Measurements from ENCODE around the gene SLC6A7.

Gene SLC6A7

GRCh38 chr5:150255659-150256409 lies 66.0 kb downstream of the SLC6A7 start:
- Histone ChIP-seq H3K27me3 (ENCODE audit: insufficient read depth, low read length, poor library complexity, severe bottlenecking) (no peaks in the 10 kb centered on the region), H3F3A (ENCODE audit: low read depth) (no peaks in the 10 kb centered on the region), H3K9ac (ENCODE audit: low read depth, low read length, poor library complexity, severe bottlenecking) (no peak overlapping the region), H3K79me2 (ENCODE audit: insufficient read depth, low read length) (no peaks in the 10 kb centered on the region), H3K4me2 (ENCODE audit: low read depth, low read length, poor library complexity, severe bottlenecking) (no peak overlapping the region), H3K4me3 (ENCODE audit: low read length, poor library complexity, severe bottlenecking) (no peak overlapping the region), H3K36me3 (ENCODE audit: insufficient read depth, low read length) (no peaks in the 10 kb centered on the region), H4K20me1 (ENCODE audit: insufficient read depth, low read length, poor library complexity, severe bottlenecking) (no peaks in the 10 kb centered on the region), H3K9me2 (replicated peaks; ENCODE audit: low read depth, low read length) (no peaks in the 10 kb centered on the region), H3K4me1 (ENCODE audit: insufficient read depth, low read length, poor library complexity, severe bottlenecking) (peaks cover 11% of the 10 kb centered on the region), H3K9me3 (ENCODE audit: insufficient read depth, low read depth, low read length) (no peaks in the 10 kb centered on the region), H2AFZ (ENCODE audit: low read length) (no peak overlapping the region)
- TF ChIP-seq, protein P1, sequence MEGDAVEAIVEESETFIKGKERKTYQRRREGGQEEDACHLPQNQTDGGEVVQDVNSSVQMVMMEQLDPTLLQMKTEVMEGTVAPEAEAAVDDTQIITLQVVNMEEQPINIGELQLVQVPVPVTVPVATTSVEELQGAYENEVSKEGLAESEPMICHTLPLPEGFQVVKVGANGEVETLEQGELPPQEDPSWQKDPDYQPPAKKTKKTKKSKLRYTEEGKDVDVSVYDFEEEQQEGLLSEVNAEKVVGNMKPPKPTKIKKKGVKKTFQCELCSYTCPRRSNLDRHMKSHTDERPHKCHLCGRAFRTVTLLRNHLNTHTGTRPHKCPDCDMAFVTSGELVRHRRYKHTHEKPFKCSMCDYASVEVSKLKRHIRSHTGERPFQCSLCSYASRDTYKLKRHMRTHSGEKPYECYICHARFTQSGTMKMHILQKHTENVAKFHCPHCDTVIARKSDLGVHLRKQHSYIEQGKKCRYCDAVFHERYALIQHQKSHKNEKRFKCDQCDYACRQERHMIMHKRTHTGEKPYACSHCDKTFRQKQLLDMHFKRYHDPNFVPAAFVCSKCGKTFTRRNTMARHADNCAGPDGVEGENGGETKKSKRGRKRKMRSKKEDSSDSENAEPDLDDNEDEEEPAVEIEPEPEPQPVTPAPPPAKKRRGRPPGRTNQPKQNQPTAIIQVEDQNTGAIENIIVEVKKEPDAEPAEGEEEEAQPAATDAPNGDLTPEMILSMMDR (conservative IDR thresholded peaks at IDR 0.05; ENCODE audit: low read length), result no peak
- no peak for TF ChIP-seq EZH2phosphoT487 (IDR thresholded peaks at IDR 0.05; ENCODE audit: borderline replicate concordance)

GRCh38 chr5:150256410-150257064 lies 66.7 kb downstream of the SLC6A7 start:
- H3K9me3 ChIP-seq (ENCODE audit: insufficient read depth, low read depth, low read length), result no peaks in the 10 kb centered on the region
- H3K9ac ChIP-seq (ENCODE audit: low read depth, low read length, poor library complexity, severe bottlenecking), result no peak overlapping the region
- H4K20me1 ChIP-seq (ENCODE audit: insufficient read depth, low read length, poor library complexity, severe bottlenecking), result no peaks in the 10 kb centered on the region
- H3K27me3 ChIP-seq (ENCODE audit: insufficient read depth, low read length, poor library complexity, severe bottlenecking), result no peaks in the 10 kb centered on the region
- no peaks in the 10 kb centered on the region for H3K79me2 ChIP-seq (ENCODE audit: insufficient read depth, low read length)
- H3K9me2 ChIP-seq (replicated peaks; ENCODE audit: low read depth, low read length), result no peaks in the 10 kb centered on the region
- H2AFZ ChIP-seq (ENCODE audit: low read length), result no peak overlapping the region
- no peaks in the 10 kb centered on the region for H3F3A ChIP-seq (ENCODE audit: low read depth)
- no peak for TF ChIP-seq EZH2phosphoT487 (IDR thresholded peaks at IDR 0.05; ENCODE audit: borderline replicate concordance)
- TF ChIP-seq, protein P1 (conservative IDR thresholded peaks at IDR 0.05; ENCODE audit: low read length), result no peak; the same call in 1 of the 2 replicates
- no peak overlapping the region for H3K4me3 ChIP-seq (ENCODE audit: low read length, poor library complexity, severe bottlenecking)
- H3K4me1 ChIP-seq (ENCODE audit: insufficient read depth, low read length, poor library complexity, severe bottlenecking), result peaks cover 11% of the 10 kb centered on the region
- H3K4me2 ChIP-seq (ENCODE audit: low read depth, low read length, poor library complexity, severe bottlenecking), result no peak overlapping the region
- no peaks in the 10 kb centered on the region for H3K36me3 ChIP-seq (ENCODE audit: insufficient read depth, low read length)

DNA sequence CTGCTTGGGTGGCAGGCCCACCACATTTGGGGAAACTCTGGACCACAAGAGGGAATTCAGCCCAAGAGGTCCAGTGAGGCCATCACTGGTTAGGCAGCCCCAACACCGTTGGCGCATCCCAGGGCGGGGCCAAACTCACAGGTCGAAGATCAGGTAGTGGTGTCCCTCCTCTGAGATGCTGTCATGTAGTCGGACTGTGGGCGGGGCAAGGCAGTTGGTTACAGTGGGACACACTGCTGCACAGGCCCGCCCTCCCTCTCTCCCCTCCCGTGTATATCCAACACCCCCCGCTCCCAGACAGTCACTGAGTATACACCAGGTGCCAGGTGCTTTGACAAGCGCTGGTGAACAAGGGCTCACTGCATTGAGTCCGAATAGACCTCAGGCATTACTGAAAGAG lies 67.6 kb downstream of the SLC6A7 start:
- Histone ChIP-seq H3K9me2 (replicated peaks; ENCODE audit: low read depth, low read length) (no peaks in the 10 kb centered on the region), H3K79me2 (ENCODE audit: insufficient read depth, low read length) (no peaks in the 10 kb centered on the region), H3K36me3 (ENCODE audit: insufficient read depth, low read length) (no peaks in the 10 kb centered on the region), H3K27me3 (ENCODE audit: insufficient read depth, low read length, poor library complexity, severe bottlenecking) (no peaks in the 10 kb centered on the region), H3K9me3 (ENCODE audit: insufficient read depth, low read depth, low read length) (no peaks in the 10 kb centered on the region), H4K20me1 (ENCODE audit: insufficient read depth, low read length, poor library complexity, severe bottlenecking) (no peaks in the 10 kb centered on the region), H3K4me2 (ENCODE audit: low read depth, low read length, poor library complexity, severe bottlenecking) (no peak overlapping the region), H3K4me1 (ENCODE audit: insufficient read depth, low read length, poor library complexity, severe bottlenecking) (peaks cover 11% of the 10 kb centered on the region), H3K4me3 (ENCODE audit: low read length, poor library complexity, severe bottlenecking) (no peak overlapping the region), H3K9ac (ENCODE audit: low read depth, low read length, poor library complexity, severe bottlenecking) (no peak overlapping the region), H3F3A (ENCODE audit: low read depth) (no peaks in the 10 kb centered on the region), H2AFZ (ENCODE audit: low read length) (no peak overlapping the region)
- TF ChIP-seq, protein P1 (conservative IDR thresholded peaks at IDR 0.05; ENCODE audit: low read length), result no peak
- TF ChIP-seq EZH2phosphoT487 (IDR thresholded peaks at IDR 0.05; ENCODE audit: borderline replicate concordance), result no peak

All from Loucy (cell line).